Stimulated activated naive B cell treated with anti-CD40 and anti-IgM and Interleukin-4, amounts not matched to agents 10 μg/mL and 1 μg/mL and 100 μg/mL, for 72 hours (primary cell): ENCODE measurements around the gene PYGL.
"Not testable (repeated sequence)": the region's sequence is repeated elsewhere in the genome, so short reads cannot be mapped to it uniquely, and the experiment has no call there.

Experiments used
- ATAC-seq, 2 donors: fragments of 150-1000 bp; cut with Tn5 transposase; replicated peaks; 2 replicates each; pipeline ENCODE4 v1.10.0; 2021; ENCODE audit warnings: moderate library complexity in 1 of 2
- DNase-seq: peaks from one replicate; pipeline ENCODE4 v3.0.0; 2021
- H3K27ac Mint-ChIP-seq: one replicate; pipeline ENCODE4 v1.8.0; 2022; ENCODE audit warnings: mild to moderate bottlenecking, mixed read lengths
- H3K27me3 Mint-ChIP-seq, 2 donors: one replicate each; pipeline ENCODE4 v1.8.0; 2022; ENCODE audit warnings: mixed read lengths in 2 of 2
- H3K36me3 Mint-ChIP-seq, 2 donors: one replicate each; pipeline ENCODE4 v1.8.0; 2022; ENCODE audit warnings: mixed read lengths in 2 of 2, mild to moderate bottlenecking in 1 of 2
- H3K4me1 Mint-ChIP-seq, 2 donors: one replicate each; pipeline ENCODE4 v1.8.0; 2022; ENCODE audit warnings: mixed read lengths in 2 of 2, mild to moderate bottlenecking in 1 of 2
- H3K4me3 Mint-ChIP-seq, 2 donors: one replicate each; pipeline ENCODE4 v1.8.0; 2022; ENCODE audit warnings: mild to moderate bottlenecking in 2 of 2, mixed read lengths in 2 of 2, moderate library complexity in 1 of 2
- H3K9me3 Mint-ChIP-seq, 2 donors: one replicate each; pipeline ENCODE4 v1.8.0; 2022; ENCODE audit warnings: mixed read lengths in 2 of 2, mild to moderate bottlenecking in 1 of 2

Gene PYGL

DNA sequence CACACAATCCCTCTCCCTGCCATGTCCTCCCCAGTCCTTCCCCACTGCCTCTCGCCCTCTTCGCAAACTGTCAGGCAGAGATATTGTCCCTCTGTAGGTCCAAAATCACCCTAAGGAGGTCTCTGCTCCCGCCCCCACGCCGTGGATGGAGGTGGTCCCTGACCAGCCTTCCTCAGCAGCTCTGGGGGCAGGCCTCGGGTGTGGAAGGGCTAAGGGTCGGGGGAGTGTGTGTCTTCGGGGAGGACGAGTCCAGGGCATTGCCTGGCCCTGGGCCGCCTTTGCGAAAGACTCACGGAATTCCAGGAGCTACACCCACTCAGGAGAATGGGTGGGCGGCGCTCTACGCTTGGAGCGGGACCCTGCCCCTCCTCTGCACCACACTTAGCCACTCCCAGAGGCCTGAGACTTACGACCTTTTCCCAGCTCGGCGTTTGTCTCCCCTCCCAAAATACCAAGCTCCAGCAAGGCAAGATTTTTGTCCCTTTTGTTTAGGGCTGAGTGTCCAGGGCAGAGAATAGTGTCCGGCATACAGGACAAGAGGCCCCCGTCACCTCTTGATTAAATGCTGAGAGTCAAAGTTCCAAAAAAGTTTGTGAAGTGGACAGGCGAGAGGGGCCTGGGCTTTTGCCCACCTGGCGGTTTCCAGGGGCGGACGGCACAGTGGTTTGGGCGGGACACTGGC, 881 bp downstream of the PYGL start:
- no peak for DNase-seq
- Mint-ChIP-seq H3K4me3 (peak overlapping the region; percentile 78 to 88), H3K27ac (peak overlapping the region; percentile 59), H3K9me3 (peaks cover 0 to 3% of the 10 kb centered on the region in 2 donors), H3K27me3 (peaks cover 34% of the 10 kb centered on the region in 2 donors), H3K4me1 (peaks cover 10 to 20% of the 10 kb centered on the region in 2 donors), H3K36me3 (peaks cover 0 to 2% of the 10 kb centered on the region in 2 donors)
- no peak for ATAC-seq

DNA sequence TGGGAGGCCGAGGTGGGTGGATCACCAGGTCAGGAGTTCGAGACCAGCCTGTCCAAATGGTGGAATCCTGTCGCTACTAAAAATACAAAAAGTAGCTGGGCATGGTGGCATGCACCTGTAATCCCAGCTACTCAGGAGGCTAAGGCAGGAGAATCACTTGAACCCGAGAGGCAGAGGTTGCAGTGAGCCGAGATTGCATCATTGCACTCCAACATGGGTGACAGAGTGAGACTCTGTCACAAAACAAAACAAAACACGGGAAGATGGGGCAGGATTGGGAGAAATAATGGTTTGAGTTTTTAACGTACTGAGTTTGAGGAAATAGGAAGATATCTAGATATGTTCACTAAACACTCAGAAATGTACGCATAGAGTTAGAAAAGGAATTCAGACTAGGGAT, 2.6 kb downstream of the PYGL start:
- H3K4me3 Mint-ChIP-seq, H3K9me3 Mint-ChIP-seq, H3K36me3 Mint-ChIP-seq, ATAC-seq, DNase-seq, H3K27ac Mint-ChIP-seq: not testable (repeated sequence)
- peaks cover 34% of the 10 kb centered on the region in 2 donors for H3K27me3 Mint-ChIP-seq
- peaks cover 10 to 24% of the 10 kb centered on the region in 2 donors for H3K4me1 Mint-ChIP-seq

DNA sequence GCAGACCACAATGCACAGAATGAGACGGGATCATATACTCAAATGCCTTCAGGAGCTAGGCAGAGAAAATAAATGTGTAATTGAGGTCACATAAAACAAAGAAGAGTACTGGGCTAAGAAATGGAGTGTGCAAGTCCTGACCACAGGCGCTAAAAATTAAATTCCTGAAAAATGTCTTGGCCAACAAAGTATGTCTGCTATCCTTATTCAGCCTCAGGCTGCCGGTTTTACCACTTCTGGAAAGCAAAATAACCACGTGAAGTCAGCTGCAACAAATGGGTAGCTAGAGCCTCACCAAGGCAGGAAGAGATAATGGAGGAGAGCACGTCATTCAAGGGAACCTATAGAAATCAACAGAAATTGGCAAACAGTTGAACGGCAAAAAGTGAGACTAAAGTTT, 3.1 kb downstream of the PYGL start:
- H3K36me3 Mint-ChIP-seq: peaks cover 0 to 2% of the 10 kb centered on the region in 2 donors

DNA sequence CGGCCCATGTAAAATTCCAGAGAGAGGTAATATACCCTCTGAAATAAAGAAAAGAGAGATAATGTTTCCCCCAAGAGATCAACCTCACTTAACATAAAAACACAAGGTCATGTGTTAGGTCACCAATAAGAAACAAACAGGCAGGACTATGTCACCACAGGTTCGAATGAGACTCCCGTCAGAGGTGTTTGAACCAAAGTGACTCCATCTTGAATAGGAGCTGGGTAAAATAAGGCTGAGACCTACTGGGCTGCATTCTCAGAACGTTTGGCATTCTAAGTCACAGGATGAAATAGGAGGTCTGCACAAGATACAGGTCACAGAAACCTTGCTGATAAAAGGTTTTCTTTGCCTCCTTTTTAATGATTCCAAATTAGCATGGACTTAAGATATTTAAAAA, 6.5 kb downstream of the PYGL start:
- no peak overlapping the region for H3K4me3 Mint-ChIP-seq
- H3K27me3 Mint-ChIP-seq: peaks cover 20% of the 10 kb centered on the region in 2 donors
- H3K27ac Mint-ChIP-seq: no peak overlapping the region
- H3K9me3 Mint-ChIP-seq: peaks cover 0 to 3% of the 10 kb centered on the region in 2 donors
- peaks cover 0 to 5% of the 10 kb centered on the region in 2 donors for H3K4me1 Mint-ChIP-seq
- no peaks in the 10 kb centered on the region for H3K36me3 Mint-ChIP-seq
- DNase-seq (no peak), ATAC-seq (no peak)

More for the DNA sequence above, 3.1 kb downstream of the PYGL start:
- Mint-ChIP-seq H3K4me3 (no peak overlapping the region), H3K27me3 (peaks cover 34% of the 10 kb centered on the region in 2 donors), H3K9me3 (peaks cover 0 to 3% of the 10 kb centered on the region in 2 donors), H3K4me1 (peaks cover 10 to 25% of the 10 kb centered on the region in 2 donors), H3K27ac (no peak overlapping the region)
- DNase-seq (no peak), ATAC-seq (no peak)

DNA sequence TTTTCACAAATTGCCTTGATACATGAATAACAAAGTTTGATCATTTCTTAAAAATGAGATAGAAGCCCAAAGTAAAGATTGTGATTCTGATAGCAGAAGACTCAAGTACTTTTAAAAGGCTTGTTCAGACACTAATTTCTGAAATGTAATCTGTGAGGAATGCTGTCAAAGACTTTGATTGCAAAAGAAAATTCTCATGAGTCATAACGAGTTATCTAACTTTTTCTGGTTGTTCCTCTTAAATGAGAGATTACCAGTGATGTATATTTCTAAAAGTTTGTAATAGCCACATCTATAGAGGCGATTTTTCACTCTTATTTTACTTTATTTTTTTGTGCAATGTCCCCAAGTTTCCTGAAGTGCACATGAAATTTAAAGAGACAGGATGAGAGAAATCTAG, 7.0 kb downstream of the PYGL start:
- DNase-seq: no peak
- Mint-ChIP-seq H3K4me1 (peaks cover 0 to 5% of the 10 kb centered on the region in 2 donors), H3K27me3 (peaks cover 17 to 20% of the 10 kb centered on the region in 2 donors), H3K4me3 (no peak overlapping the region), H3K9me3 (peaks cover 0 to 3% of the 10 kb centered on the region in 2 donors), H3K36me3 (no peaks in the 10 kb centered on the region), H3K27ac (no peak overlapping the region)
- ATAC-seq: no peak

DNA sequence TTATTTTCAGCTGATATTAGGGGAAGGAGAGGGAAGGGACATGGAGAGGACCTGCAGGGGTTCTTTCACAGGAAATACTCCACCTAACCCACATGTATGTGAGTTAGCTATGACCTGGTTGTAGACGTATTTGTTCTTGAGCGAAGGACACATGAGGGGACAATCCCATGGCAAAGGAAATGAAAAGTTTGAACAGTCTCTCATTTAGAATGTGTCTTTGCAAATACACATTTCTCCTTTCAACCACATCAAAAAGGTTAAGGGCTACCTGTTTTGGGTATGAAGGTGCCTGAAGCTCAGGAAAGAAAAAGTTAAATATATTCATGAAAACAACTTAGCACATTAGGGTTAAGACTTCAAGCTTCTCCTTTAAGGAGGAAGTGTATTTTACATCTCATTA, 7.4 kb downstream of the PYGL start:
- Mint-ChIP-seq H3K9me3 (peaks cover 0 to 3% of the 10 kb centered on the region in 2 donors), H3K4me1 (peaks cover 0 to 5% of the 10 kb centered on the region in 2 donors), H3K27me3 (peaks cover 12 to 18% of the 10 kb centered on the region in 2 donors), H3K4me3 (no peak overlapping the region), H3K27ac (no peak overlapping the region), H3K36me3 (no peaks in the 10 kb centered on the region)
- no peak for DNase-seq
- no peak for ATAC-seq

DNA sequence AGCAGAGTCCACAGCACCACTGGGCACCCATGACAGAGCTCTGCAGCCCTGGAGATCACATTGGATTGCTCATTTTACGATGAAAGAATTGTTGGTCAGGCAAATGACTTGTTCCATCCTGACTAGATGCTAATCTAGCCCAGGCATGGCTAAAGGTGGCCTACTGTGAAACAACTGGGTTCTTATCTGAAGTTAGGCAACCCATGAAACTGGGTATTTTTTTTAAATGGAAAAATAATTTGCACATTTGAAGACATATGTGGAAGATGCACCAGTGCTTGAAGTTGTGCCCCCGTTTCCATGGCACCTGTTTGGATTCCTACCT, 8.3 kb downstream of the PYGL start:
- Mint-ChIP-seq H3K27ac (no peak overlapping the region), H3K27me3 (peaks cover 5 to 12% of the 10 kb centered on the region in 2 donors), H3K9me3 (no peaks in the 10 kb centered on the region), H3K4me3 (no peak overlapping the region), H3K36me3 (no peaks in the 10 kb centered on the region), H3K4me1 (peaks cover 0 to 5% of the 10 kb centered on the region in 2 donors)
- ATAC-seq: no peak
- DNase-seq: no peak

DNA sequence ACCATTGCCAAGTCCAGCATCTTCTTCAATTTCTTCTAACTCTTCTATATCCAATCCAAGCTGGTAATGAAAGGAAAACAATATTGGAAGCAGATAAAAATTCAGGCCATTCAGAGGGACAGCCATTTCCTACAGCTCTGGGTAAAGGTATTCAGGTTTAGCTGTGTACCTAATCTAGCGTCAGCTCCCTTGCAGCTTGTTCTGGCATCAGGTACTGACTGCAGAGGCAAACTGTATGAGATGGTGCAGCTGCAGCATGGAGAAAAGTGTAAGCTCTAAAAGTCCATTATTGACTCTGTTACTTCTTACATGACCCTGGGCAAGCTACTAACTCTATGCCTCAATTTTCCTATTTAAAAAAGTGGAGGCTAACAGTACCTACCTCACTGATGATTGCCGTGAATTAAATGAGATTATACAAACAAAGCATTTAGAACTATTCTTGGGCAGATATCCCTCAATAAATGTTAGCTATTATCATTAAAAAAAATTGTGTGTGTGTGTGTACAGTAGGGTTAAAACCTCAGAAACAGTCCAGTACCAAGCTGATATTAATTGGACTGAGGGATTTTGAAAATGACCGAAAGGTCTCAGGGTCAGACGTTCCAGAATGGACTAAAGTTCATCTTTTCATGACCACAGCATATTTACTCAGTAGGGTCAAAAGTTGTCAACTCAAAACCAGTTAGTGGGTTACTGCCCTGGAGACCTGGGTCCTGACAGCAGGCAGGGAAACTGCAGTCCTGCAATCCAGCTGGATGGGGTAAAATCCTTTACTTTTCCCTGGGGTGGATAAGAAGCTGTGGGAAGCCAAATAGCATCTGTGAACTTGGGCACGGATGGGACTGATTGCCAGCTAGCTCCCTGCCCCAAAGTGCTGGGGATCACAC, 8.9 kb downstream of the PYGL start:
- Mint-ChIP-seq H3K9me3 (no peaks in the 10 kb centered on the region), H3K27me3 (peaks cover 0 to 8% of the 10 kb centered on the region in 2 donors), H3K4me1 (peaks cover 0 to 5% of the 10 kb centered on the region in 2 donors), H3K27ac (no peak overlapping the region), H3K4me3 (no peak overlapping the region), H3K36me3 (no peaks in the 10 kb centered on the region)
- DNase-seq (no peak), ATAC-seq (no peak)

DNA sequence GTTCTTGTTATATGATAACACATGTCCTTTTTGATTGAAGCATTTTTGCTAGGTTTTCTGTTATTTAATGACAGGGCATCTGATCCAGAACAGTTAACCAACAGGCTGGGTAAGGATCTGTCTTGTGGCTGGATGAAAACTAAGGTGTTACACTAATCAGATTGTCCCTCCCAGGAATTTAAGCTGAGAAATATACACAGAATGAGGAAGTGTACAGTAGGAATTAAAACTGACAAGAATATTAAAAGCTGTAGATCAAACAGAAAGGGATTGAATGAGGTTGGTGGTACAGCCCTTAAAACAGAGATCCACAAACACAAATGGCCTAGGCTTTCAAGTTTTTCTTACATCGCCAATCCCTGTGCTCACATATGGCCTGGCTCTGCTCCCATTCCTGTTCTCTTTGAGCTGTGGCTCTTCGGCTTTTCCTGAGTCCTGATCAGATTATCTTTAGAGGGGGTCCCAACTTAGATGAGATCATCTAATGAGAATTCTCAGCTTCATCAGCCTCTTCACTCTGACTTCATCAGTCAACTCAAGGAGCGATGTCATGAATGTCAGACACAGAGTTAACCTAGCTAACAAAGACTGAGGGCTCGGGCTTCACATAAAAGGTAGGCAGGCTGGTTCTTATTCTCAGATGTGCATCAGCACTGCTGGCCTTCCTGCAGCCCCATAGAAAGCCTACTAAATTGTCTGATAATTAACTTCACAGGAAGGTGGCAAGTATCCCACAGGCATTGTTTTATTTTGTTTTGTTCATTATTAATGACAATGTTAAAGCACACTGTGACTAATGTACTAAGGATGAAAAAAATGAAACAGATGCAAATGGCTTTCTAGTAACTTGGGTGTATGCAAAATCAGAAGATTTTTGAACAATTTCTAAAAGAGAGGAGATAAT, 11.4 kb downstream of the PYGL start:
- H3K4me3 Mint-ChIP-seq: no peak overlapping the region
- peaks cover 0 to 5% of the 10 kb centered on the region in 2 donors for H3K4me1 Mint-ChIP-seq
- ATAC-seq (no peak), DNase-seq (no peak)
- no peaks in the 10 kb centered on the region for H3K9me3 Mint-ChIP-seq
- H3K36me3 Mint-ChIP-seq: no peaks in the 10 kb centered on the region
- peaks cover 0 to 4% of the 10 kb centered on the region in 2 donors for H3K27me3 Mint-ChIP-seq
- H3K27ac Mint-ChIP-seq: no peak overlapping the region

DNA sequence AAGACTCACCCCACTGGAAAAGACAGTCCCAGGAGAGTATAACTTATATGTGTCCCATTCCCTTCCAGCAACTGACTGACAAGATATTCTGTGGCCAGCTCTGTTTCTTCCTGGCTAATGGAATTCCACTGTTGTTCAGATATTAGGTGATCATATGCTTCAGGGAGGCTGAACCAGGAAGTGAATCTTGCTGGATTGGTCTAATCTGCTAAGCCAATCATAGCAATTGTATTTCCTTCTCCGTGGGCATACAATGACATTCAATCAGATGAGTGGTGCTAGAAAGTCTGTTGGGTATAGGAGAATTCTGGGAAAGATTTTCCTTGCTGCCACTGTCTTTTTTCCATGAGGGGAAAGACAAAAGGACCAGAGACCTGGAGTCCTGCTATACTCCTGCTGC, 12.1 kb downstream of the PYGL start:
- Mint-ChIP-seq H3K4me3 (no peak overlapping the region), H3K9me3 (no peaks in the 10 kb centered on the region), H3K36me3 (no peaks in the 10 kb centered on the region), H3K27ac (no peak overlapping the region), H3K27me3 (peaks cover 0 to 4% of the 10 kb centered on the region in 2 donors), H3K4me1 (peaks cover 0 to 5% of the 10 kb centered on the region in 2 donors)
- no peak for DNase-seq
- ATAC-seq: no peak

DNA sequence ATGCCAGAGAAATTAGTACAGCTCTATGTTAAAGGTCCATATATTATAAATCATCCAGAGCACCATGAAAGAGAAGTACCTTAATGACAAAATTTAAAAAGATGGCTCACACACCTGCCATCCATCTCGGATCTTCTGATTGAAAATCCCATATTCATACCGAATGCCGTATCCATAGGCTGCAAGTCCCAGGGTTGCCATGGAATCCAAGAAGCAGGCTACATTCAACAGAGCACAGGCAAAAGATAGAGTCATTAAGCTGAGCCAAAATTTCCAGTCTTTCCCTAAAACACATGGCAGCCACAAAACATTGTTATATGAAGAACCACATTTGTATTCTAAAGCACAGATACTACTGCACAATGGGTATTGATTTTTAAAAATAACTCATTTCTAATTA, 12.7 kb downstream of the PYGL start:
- Mint-ChIP-seq H3K27ac (no peak overlapping the region), H3K27me3 (peaks cover 0 to 4% of the 10 kb centered on the region in 2 donors), H3K36me3 (no peaks in the 10 kb centered on the region), H3K9me3 (no peaks in the 10 kb centered on the region), H3K4me3 (no peak overlapping the region), H3K4me1 (peaks cover 0 to under 1% of the 10 kb centered on the region in 2 donors)
- DNase-seq: no peak
- no peak for ATAC-seq

DNA sequence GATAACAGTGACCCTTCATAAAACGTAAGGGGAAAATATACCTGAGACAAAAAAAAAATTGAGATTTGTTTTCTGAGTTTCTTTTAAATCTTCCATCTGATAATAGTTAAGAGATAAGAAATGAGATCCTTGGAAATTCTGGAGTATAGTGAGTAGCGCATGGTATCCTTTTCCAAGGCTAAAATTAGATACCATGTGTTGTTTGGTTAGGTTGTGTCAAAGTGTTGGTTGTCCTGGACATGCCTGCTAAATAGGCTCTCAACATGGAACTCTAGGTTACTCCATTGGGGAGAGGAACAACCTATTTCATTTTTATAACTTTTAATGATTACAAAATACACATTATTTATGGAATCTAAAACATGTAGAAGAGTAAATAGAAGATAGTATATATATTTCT, 14.8 kb downstream of the PYGL start:
- H3K36me3 Mint-ChIP-seq: peaks cover 0 to 3% of the 10 kb centered on the region in 2 donors
- DNase-seq (no peak), ATAC-seq (no peak)
- no peak overlapping the region for H3K27ac Mint-ChIP-seq
- H3K27me3 Mint-ChIP-seq: peaks cover 0 to 8% of the 10 kb centered on the region in 2 donors
- no peaks in the 10 kb centered on the region for H3K4me1 Mint-ChIP-seq
- H3K9me3 Mint-ChIP-seq: no peaks in the 10 kb centered on the region
- H3K4me3 Mint-ChIP-seq: no peak overlapping the region

DNA sequence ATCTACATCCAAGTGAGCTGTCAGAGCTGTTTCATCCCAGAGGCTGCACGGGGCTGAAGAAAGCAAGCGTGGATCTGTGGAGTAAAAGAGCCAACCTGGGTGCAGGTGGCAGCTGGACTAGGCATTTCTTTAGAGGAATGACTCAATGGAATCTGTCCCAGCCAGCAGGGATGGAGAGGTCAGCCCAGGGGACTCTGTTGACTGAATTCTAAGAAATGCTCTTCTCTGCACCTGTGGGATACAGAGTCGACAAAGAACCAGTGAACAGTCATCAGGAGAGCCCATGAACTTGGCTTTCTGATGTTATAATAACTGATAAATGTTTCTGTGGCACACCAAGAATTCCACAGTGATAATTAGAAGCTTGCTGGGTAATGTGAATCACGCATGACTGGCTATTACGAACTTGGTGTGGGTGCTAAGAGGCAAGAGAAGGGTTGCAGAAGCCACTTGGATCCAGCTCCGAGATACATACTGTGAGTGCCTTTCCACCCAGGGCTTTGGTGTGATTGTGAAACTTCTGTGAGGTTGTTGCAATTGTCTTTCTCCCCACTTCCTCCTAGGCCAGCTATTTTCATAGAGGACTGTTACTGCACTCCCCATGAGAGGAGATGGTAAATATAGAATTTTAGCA, 16.2 kb downstream of the PYGL start:
- H3K36me3 Mint-ChIP-seq: peaks cover 0 to 3% of the 10 kb centered on the region in 2 donors
- DNase-seq (no peak), ATAC-seq (peak in 1 of 2 donors; percentile 36)
- peaks cover 0 to 8% of the 10 kb centered on the region in 2 donors for H3K27me3 Mint-ChIP-seq
- H3K27ac Mint-ChIP-seq: no peak overlapping the region
- H3K9me3 Mint-ChIP-seq: no peaks in the 10 kb centered on the region
- H3K4me3 Mint-ChIP-seq: no peak overlapping the region
- no peaks in the 10 kb centered on the region for H3K4me1 Mint-ChIP-seq
